Testis (tissue), 2 donors: ENCODE results near the gene PYCR2.
A peak's percentile ranks its signal among the peaks of the same experiment; 100 is the strongest.

Experiments
- POLR2A ChIP-seq: fragments of 450-650 bp; IDR thresholded peaks from one replicate; pipeline ENCODE4 v1.6.1; 2017; ENCODE audit warnings: antibody characterized with exemption, mild to moderate bottlenecking, moderate library complexity
- TF ChIP-seq, protein P1 (sequence below), 3 experiments: fragments of 450-650 bp in 2 of 3; fragments of 200-600 bp in 1 of 3; sonication (generic) in 1 of 3; IDR thresholded peaks; one replicate each; pipeline ENCODE4 v1.5.1; 2016 to 2019; ENCODE audit warnings: antibody characterized with exemption in 3 of 3, mild to moderate bottlenecking in 2 of 3, moderate library complexity in 1 of 3

DNA sequence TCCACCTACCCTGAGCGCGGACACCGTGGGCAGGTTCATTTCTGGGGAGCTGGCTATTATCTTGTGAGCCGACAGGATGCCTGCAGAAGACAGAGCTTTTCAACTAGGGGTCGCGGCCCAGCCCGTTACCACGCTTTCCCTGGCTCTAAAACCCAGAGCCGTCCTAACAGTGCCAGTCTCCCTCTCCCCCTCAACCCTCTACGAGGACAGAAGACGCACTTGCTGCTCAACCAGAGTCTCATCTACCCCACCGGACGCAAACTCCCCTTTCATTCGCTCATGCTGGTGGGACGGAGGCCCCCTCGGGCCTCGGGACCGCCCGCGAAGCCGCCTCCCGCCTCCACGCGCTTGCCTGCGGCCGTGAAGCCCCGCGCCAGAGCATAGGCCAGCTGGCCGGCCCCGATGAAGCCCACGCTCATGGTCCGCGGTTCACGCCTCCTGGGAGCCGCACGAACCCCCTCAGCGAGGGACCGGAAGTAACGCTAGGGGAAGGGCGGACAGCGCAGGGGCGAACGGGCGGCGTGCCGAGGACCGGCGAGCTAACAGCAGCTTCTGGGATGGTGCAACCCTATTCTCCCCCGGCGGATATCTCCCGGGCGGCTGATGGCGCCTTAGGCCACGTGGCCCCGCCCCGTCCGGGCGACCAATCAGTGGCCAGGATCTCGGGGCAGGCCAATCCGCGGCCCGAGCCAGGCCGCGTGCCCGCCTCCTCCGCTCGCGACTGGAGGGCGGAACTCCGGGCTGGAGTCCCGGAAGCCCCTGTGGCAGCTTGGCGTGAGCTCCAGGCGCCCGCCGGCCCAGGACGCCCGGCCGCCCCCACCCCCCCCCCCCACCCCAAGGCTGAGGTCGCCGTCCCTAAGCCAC lies at the start of gene PYCR2:
- TF ChIP-seq, protein P1, sequence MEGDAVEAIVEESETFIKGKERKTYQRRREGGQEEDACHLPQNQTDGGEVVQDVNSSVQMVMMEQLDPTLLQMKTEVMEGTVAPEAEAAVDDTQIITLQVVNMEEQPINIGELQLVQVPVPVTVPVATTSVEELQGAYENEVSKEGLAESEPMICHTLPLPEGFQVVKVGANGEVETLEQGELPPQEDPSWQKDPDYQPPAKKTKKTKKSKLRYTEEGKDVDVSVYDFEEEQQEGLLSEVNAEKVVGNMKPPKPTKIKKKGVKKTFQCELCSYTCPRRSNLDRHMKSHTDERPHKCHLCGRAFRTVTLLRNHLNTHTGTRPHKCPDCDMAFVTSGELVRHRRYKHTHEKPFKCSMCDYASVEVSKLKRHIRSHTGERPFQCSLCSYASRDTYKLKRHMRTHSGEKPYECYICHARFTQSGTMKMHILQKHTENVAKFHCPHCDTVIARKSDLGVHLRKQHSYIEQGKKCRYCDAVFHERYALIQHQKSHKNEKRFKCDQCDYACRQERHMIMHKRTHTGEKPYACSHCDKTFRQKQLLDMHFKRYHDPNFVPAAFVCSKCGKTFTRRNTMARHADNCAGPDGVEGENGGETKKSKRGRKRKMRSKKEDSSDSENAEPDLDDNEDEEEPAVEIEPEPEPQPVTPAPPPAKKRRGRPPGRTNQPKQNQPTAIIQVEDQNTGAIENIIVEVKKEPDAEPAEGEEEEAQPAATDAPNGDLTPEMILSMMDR (IDR thresholded peaks at IDR 0.05), result no peak
- TF ChIP-seq POLR2A, result peak; percentile 96
